OCI-LY7 (cell line): Measurements from ENCODE around the gene KIAA1586. TPM values are rescaled to one million over a fixed set of nuclear protein-coding genes. Genes with fewer than 3 reads are reported as not detected.
"Not testable (repeated sequence)": the region's sequence is repeated elsewhere in the genome, so short reads cannot be mapped to it uniquely, and the experiment has no call there.

Experiments
- BruUV-seq: library from RNA; stranded (reverse); fragments of 400-500 nt; replicated peaks from 2 replicates; lab custom pipeline; 2021; lab: Mats Ljungman, UMichigan
- CTCF ChIA-PET: fragments of 300-600 bp; sonication (Branson Sonifier 250); formaldehyde crosslinking; loops from one replicate; lab custom pipeline; 2022; ENCODE audit warnings: antibody characterized with exemption; ENCODE audit not compliant: unreplicated experiment; lab: Charles Lee
- POLR2A ChIA-PET: fragments of 300-600 bp; sonication (Branson Sonifier 250); formaldehyde crosslinking; loops from one replicate; lab custom pipeline; 2022; ENCODE audit warnings: antibody characterized with exemption; lab: Charles Lee
- DNase-seq: peaks from one replicate; pipeline ENCODE4 v3.0.0-alpha.2; 2015; ENCODE audit warnings: low spot score
- H2AFZ ChIP-seq: fragments of 200-600 bp; sonication (generic), shearing (Covaris generic); 2 replicates; pipeline ENCODE4 v1.6.1; 2014; ENCODE audit warnings: mild to moderate bottlenecking, antibody characterized with exemption, low read length, moderate library complexity
- H3K27ac ChIP-seq: fragments of 200-600 bp; sonication (generic); 2 replicates; pipeline ENCODE4 v1.5.1; 2014; ENCODE audit warnings: mixed run types, low read depth, mild to moderate bottlenecking, moderate library complexity, low read length, inconsistent platforms; ENCODE audit not compliant: poor library complexity, severe bottlenecking
- H3K36me3 ChIP-seq: fragments of 200-600 bp; sonication (generic); 2 replicates; pipeline ENCODE4 v1.6.1; 2014; ENCODE audit warnings: mild to moderate bottlenecking, antibody characterized with exemption, low read length, moderate library complexity, mixed read lengths; ENCODE audit not compliant: insufficient read depth
- H3K4me1 ChIP-seq: fragments of 200-600 bp; sonication (generic); 2 replicates; pipeline ENCODE4 v1.5.1; 2014; ENCODE audit warnings: mild to moderate bottlenecking, low read length; ENCODE audit not compliant: insufficient read depth, poor library complexity, severe bottlenecking
- H3K4me2 ChIP-seq: fragments of 200-600 bp; sonication (generic); 2 replicates; pipeline ENCODE4 v1.6.1; 2014; ENCODE audit warnings: mild to moderate bottlenecking, low read length
- H3K4me3 ChIP-seq: fragments of 200-600 bp; sonication (generic); 2 replicates; pipeline ENCODE4 v1.5.1; 2014; ENCODE audit warnings: mild to moderate bottlenecking, low read depth, low read length; ENCODE audit not compliant: poor library complexity, severe bottlenecking
- H3K79me2 ChIP-seq: fragments of 200-600 bp; sonication (generic); 2 replicates; pipeline ENCODE4 v1.6.1; 2016; ENCODE audit warnings: low read depth, mild to moderate bottlenecking, low read length, moderate library complexity, mixed read lengths; ENCODE audit not compliant: insufficient read depth
- H3K9me2 ChIP-seq: fragments of 200-600 bp; sonication (generic); 2 replicates; pipeline ENCODE4 v1.6.1; 2016; ENCODE audit warnings: mild to moderate bottlenecking, low read length, mixed read lengths; ENCODE audit not compliant: insufficient read depth
- H3K9me3 ChIP-seq: fragments of 200-600 bp; sonication (generic); 2 replicates; pipeline ENCODE4 v1.6.1; 2014; ENCODE audit warnings: mild to moderate bottlenecking, mixed run types, low read length, mixed read lengths
- H4K20me1 ChIP-seq: fragments of 200-600 bp; sonication (generic); 2 replicates; pipeline ENCODE4 v1.6.1; 2014; ENCODE audit warnings: mild to moderate bottlenecking, antibody characterized with exemption, low read length, moderate library complexity, mixed read lengths; ENCODE audit not compliant: insufficient read depth
- CTCF ChIP-seq: fragments of 200-600 bp; sonication (generic); conservative IDR thresholded peaks from 2 replicates; pipeline ENCODE4 v1.5.1; 2014; ENCODE audit warnings: mild to moderate bottlenecking, antibody characterized with exemption, low read length, moderate library complexity, mixed read lengths
- EZH2phosphoT487 ChIP-seq: fragments of 200-600 bp; sonication (generic); IDR thresholded peaks from 2 replicates; pipeline ENCODE4 v1.6.1; 2018; ENCODE audit warnings: low read depth, borderline replicate concordance, mild to moderate bottlenecking, mixed run types, antibody characterized with exemption, low read length, moderate library complexity, mixed read lengths
- intact Hi-C: fragments of 100-400 bp; cut with micrococcal nuclease; formaldehyde crosslinking; loops from one replicate; pipeline ENCODE4 v1.10.0; 2022; ENCODE audit not compliant: unreplicated experiment
- total RNA-seq, 2 experiments: library from RNA; depleted of rRNA in 1 of 2; stranded (reverse); fragments of >200 nt in 1 of 2; shearing (Covaris generic) in 1 of 2; gene quantifications; 2 replicates each; pipeline ENCODE4 v1.2.3, GENCODE V29; 2014 to 2022

KIAA1586 gene
- total RNA-seq, 2 experiments from 2014 or later = 14.4 to 25.7 TPM

GRCh38 chr6:57038906-57039305, 7.6 kb upstream of the KIAA1586 start:
- no peaks in the 10 kb centered on the region for H3K9me2 ChIP-seq
- no peak overlapping the region for H3K4me3 ChIP-seq
- no peak for DNase-seq
- no peak overlapping the region for H2AFZ ChIP-seq
- CTCF ChIA-PET = no interaction called here
- H3K4me2 ChIP-seq = no peak overlapping the region
- H3K9me3 ChIP-seq = no peaks in the 10 kb centered on the region
- no peaks in the 10 kb centered on the region for H4K20me1 ChIP-seq
- H3K4me1 ChIP-seq = no peaks in the 10 kb centered on the region
- POLR2A ChIA-PET = interaction anchor here (0.8 to 1.0 kb wide), 2 partner anchors 15 to 75 kb away, joined by 3 to 6 read pairs; no protein-coding TSS in a partner anchor
- no peaks in the 10 kb centered on the region for H3K36me3 ChIP-seq
- intact Hi-C loops = no loop called here
- no peak overlapping the region for H3K27ac ChIP-seq
- BruUV-seq = no TSS peak
- H3K79me2 ChIP-seq = no peaks in the 10 kb centered on the region
- no peak for TF ChIP-seq EZH2phosphoT487
- TF ChIP-seq CTCF = no peak

GRCh38 chr6:57040011-57040410, 6.5 kb upstream of the KIAA1586 start:
- H2AFZ ChIP-seq = peak overlapping the region; percentile 5; the same call in 1 of the 2 replicates
- CTCF ChIA-PET = no interaction called here
- DNase-seq = peak; percentile 40
- intact Hi-C loops = no loop called here
- no peak overlapping the region for H3K4me2 ChIP-seq
- H3K79me2 ChIP-seq = no peaks in the 10 kb centered on the region
- BruUV-seq = no TSS peak
- POLR2A ChIA-PET = no interaction called here
- no peaks in the 10 kb centered on the region for H4K20me1 ChIP-seq
- no peak overlapping the region for H3K4me3 ChIP-seq
- no peaks in the 10 kb centered on the region for H3K9me3 ChIP-seq
- no peaks in the 10 kb centered on the region for H3K9me2 ChIP-seq
- no peak overlapping the region for H3K27ac ChIP-seq
- no peaks in the 10 kb centered on the region for H3K4me1 ChIP-seq
- no peaks in the 10 kb centered on the region for H3K36me3 ChIP-seq
- TF ChIP-seq CTCF (peak; percentile 51), EZH2phosphoT487 (no peak)

GRCh38 chr6:57044061-57044460, 2.4 kb upstream of the KIAA1586 start:
- BruUV-seq, H4K20me1 ChIP-seq, H3K9me3 ChIP-seq, POLR2A ChIA-PET, CTCF ChIA-PET, H3K4me3 ChIP-seq, DNase-seq, H3K9me2 ChIP-seq, H3K27ac ChIP-seq, H3K4me2 ChIP-seq, intact Hi-C loops, H2AFZ ChIP-seq: not testable (repeated sequence)
- Histone ChIP-seq H3K36me3 (peaks cover 10% of the 10 kb centered on the region), H3K4me1 (peaks cover 14% of the 10 kb centered on the region), H3K79me2 (peaks cover 13% of the 10 kb centered on the region)
